Measurements from ENCODE around the gene PEAK3.

- TF ChIP-seq CTCF (IDR thresholded peaks at IDR 0.05; ENCODE audit: low read length) = no peak
- no peak for TF ChIP-seq EZH2 (IDR thresholded peaks at IDR 0.05; ENCODE audit: borderline replicate concordance, low read length)
Measured at GRCh38 chr19:2296141-2296540, 14.2 kb upstream of the PEAK3 start.

All from OCI-LY1 (cell line).